GM12878 (cell line): Measurements from ENCODE around the gene DEGS2. TPM values are rescaled to one million over a fixed set of nuclear protein-coding genes. Genes with fewer than 3 reads are reported as not detected.

Experiments used
- ATAC-seq: fragments of 200-7000 bp; cut with Tn5 transposase; 3 replicates; pipeline ENCODE4 v1.9.1; 2020; ENCODE audit warnings: mild to moderate bottlenecking, moderate library complexity
- BruUV-seq: library from RNA; stranded (reverse); fragments of 400-500 nt; replicated peaks from 2 replicates; lab custom pipeline; 2021; lab: Mats Ljungman, UMichigan
- CTCF ChIA-PET: fragments of 300-600 bp; sonication (Branson Sonifier 250); formaldehyde crosslinking; extraction: SDS; loops from one replicate; lab custom pipeline; 2021; ENCODE audit warnings: inconsistent platforms; lab: Yijun Ruan, JAX
- POLR2A ChIA-PET: fragments of 350-600 bp; formaldehyde crosslinking; extraction: SDS; loops from one replicate; lab custom pipeline; 2021; ENCODE audit warnings: inconsistent platforms; lab: Charles Lee
- RAD21 ChIA-PET: fragments of 300-600 bp; sonication (Branson Sonifier 250); formaldehyde crosslinking; loops from one replicate; lab custom pipeline; 2023; ENCODE audit warnings: antibody characterized with exemption; ENCODE audit not compliant: unreplicated experiment; lab: Charles Lee
- SMC1A ChIA-PET: fragments of 300-600 bp; sonication (Branson Sonifier 250); formaldehyde crosslinking; loops from one replicate; lab custom pipeline; 2023; ENCODE audit not compliant: unreplicated experiment, uncharacterized antibody; lab: Charles Lee
- DNase-seq: peaks from one replicate; pipeline ENCODE4 v3.0.0-alpha.2; 2011; ENCODE audit warnings: low read depth, low spot score
- FAIRE-seq: peaks from 3 replicates; lab custom pipeline; 2011; peaks lifted over from hg19 to GRCh38; lab: Jason Lieb, UNC
- H2AFZ ChIP-seq: 2 replicates; pipeline ENCODE4 v1.6.0; 2011; ENCODE audit warnings: low read depth, low read length, control low read depth; ENCODE audit not compliant: control insufficient read depth
- H3K27ac ChIP-seq: 2 replicates; pipeline ENCODE4 v1.5.1; 2011; ENCODE audit warnings: control low read depth; ENCODE audit not compliant: control insufficient read depth, insufficient read depth
- H3K27me3 ChIP-seq, 2 experiments: replicated peaks in 1 of 2; 2 replicates each; pipeline versions ENCODE4 v1.6.0 to v1.6.1; 2011; ENCODE audit warnings: low read length in 1 of 2; ENCODE audit not compliant: control insufficient read depth in 2 of 2, insufficient read depth in 2 of 2
- H3K36me3 ChIP-seq, 2 experiments: 2 replicates each; pipeline ENCODE4 v1.5.1; 2011; ENCODE audit warnings: low read length in 1 of 2; ENCODE audit not compliant: control insufficient read depth in 2 of 2, insufficient read depth in 2 of 2
- H3K4me1 ChIP-seq: 2 replicates; pipeline ENCODE4 v1.6.1; 2011; ENCODE audit warnings: mild to moderate bottlenecking, low read length, moderate library complexity, mixed read lengths; ENCODE audit not compliant: control insufficient read depth, insufficient read depth
- H3K4me2 ChIP-seq: 2 replicates; pipeline ENCODE4 v1.6.0; 2011; ENCODE audit warnings: control low read depth; ENCODE audit not compliant: control insufficient read depth, insufficient read depth
- H3K4me3 ChIP-seq: fragments of 200-600 bp; sonication (generic); 2 replicates; pipeline ENCODE4 v1.5.1; 2016
- H3K79me2 ChIP-seq: 2 replicates; pipeline ENCODE4 v1.6.0; 2011; ENCODE audit warnings: low read length; ENCODE audit not compliant: control insufficient read depth, insufficient read depth
- H3K9ac ChIP-seq: 2 replicates; pipeline ENCODE4 v1.8.0; 2011; ENCODE audit warnings: low read length, control low read depth, mixed read lengths; ENCODE audit not compliant: control insufficient read depth, insufficient read depth
- H3K9me3 ChIP-seq: replicated peaks from 3 replicates; pipeline ENCODE4 v1.5.1; 2011; ENCODE audit warnings: mild to moderate bottlenecking, low read length; ENCODE audit not compliant: control insufficient read depth, insufficient read depth
- H4K20me1 ChIP-seq: 2 replicates; pipeline ENCODE4 v1.6.0; 2011; ENCODE audit not compliant: control insufficient read depth, insufficient read depth
- CHD1 ChIP-seq: IDR thresholded peaks from 2 replicates; pipeline ENCODE4 v1.6.1; 2012; ENCODE audit warnings: low read depth, low read length, improper control_type of control experiment
- MLLT1 ChIP-seq: fragments of 450-650 bp; IDR thresholded peaks from 2 replicates; pipeline ENCODE4 v1.6.1; 2016; ENCODE audit warnings: mild to moderate bottlenecking
- MYB ChIP-seq: fragments of 150-350 bp; IDR thresholded peaks from 2 replicates; pipeline ENCODE4 v1.6.1; 2014; ENCODE audit warnings: mild to moderate bottlenecking, low read depth, low read length, borderline replicate concordance
- RAD21 ChIP-seq: IDR thresholded peaks from 2 replicates; pipeline ENCODE4 v1.6.1; 2011; ENCODE audit warnings: mild to moderate bottlenecking, low read depth, low read length, moderate library complexity; ENCODE audit not compliant: insufficient read depth
- ZBTB40 ChIP-seq: fragments of 450-650 bp; IDR thresholded peaks from 2 replicates; pipeline ENCODE4 v1.6.1; 2016; ENCODE audit warnings: mild to moderate bottlenecking, moderate library complexity, borderline replicate concordance
- WGBS: methylation state at CpG from one replicate; pipeline ENCODE4 v1.1.6; 2016; ENCODE audit warnings: low lambda C conversion rate; ENCODE audit not compliant: insufficient replicate concordance, insufficient coverage; ENCODE audit errors: missing lambda C conversion rate; 5-methylcytosine and 5-hydroxymethylcytosine counted together
- in situ Hi-C: fragments of 300-500 bp; cut with MboI; formaldehyde crosslinking; loops from 9 replicates; pipeline ENCODE4 v1.14.3; 2018; ENCODE audit warnings: mixed read lengths
- intact Hi-C: fragments of 100-400 bp; cut with micrococcal nuclease; formaldehyde crosslinking; loops from one replicate; pipeline ENCODE4 v1.14.2; 2022; ENCODE audit not compliant: unreplicated experiment
- polyA plus RNA-seq, 11 experiments: library from polyadenylated mRNA; depleted of rRNA in 4 of 11; unstranded in 6 of 11; stranded (reverse) in 5 of 11; fragments of >200 nt; fragmentation: Nextera tagmentation in 4 of 11; fragmentation: Illumina TruSeq in 1 of 11; extraction: Ambion mirVana in 4 of 11; extraction: Trizol in 1 of 11; gene quantifications; 1 replicate in 1 of 11; 2 replicates in 10 of 11; pipeline versions ENCODE4 v1.2.1 to v1.2.3, GENCODE V29; 2011 to 2016; ENCODE audit warnings: inconsistent platforms in 2 of 11, missing spikeins in 2 of 11, low read depth in 1 of 11
- total RNA-seq, 4 experiments: library from RNA; depleted of rRNA in 3 of 4; stranded (reverse); fragments of >200 nt in 3 of 4; fragmentation: Illumina TruSeq in 1 of 4; extraction: Trizol in 1 of 4; gene quantifications; 2 replicates each; pipeline versions ENCODE4 v1.2.1 to v1.2.3, GENCODE V29; 2013 to 2021

Gene DEGS2
- total and polyA plus RNA-seq, 10 of the 15 experiments (the other 5 are each of a cell fraction or from before 2014, with no cell fraction given) = 0.01 to 2.5 (median 0.45) TPM; not detected in 1

GRCh38 chr14:100192250-100192671, 32.8 kb upstream of the DEGS2 start:
- TF ChIP-seq MYB (no peak), CHD1 (no peak), MLLT1 (peak; percentile 88), RAD21 (no peak), ZBTB40 (peak; percentile 49; the same call in 1 of the 2 replicates)
- 66% methylated on average over 20 of the region's 21 CpGs for WGBS
- Histone ChIP-seq H3K4me1 (peaks cover 11% of the 10 kb centered on the region), H3K27ac (peak overlapping the region; percentile 86), H3K9ac (peak overlapping the region; percentile 85), H3K79me2 (no peaks in the 10 kb centered on the region), H3K4me3 (peak overlapping the region; percentile 68), H3K27me3 (no peaks in the 10 kb centered on the region), H2AFZ (peak overlapping the region; percentile 90), H3K9me3 (no peaks in the 10 kb centered on the region), H3K4me2 (peak overlapping the region; percentile 88), H4K20me1 (no peaks in the 10 kb centered on the region), H3K36me3 (no peaks in the 10 kb centered on the region)
- in situ Hi-C loops (no loop called here), intact Hi-C loops (loop anchor here (2.0 to 5.0 kb wide), 4 partner anchors 49 to 209 kb away; no protein-coding TSS in a partner anchor)
- ChIA-PET SMC1A (interaction anchor here (0.9 to 3.1 kb wide), 15 partner anchors 11 to 209 kb away, joined by 3 to 21 read pairs (median 4); partner anchors contain the start of gene EVL), RAD21 (interaction anchor here (1.0 to 1.8 kb wide), 14 partner anchors 12 to 216 kb away, joined by 3 to 13 read pairs (median 5); partner anchors contain the start of gene EVL), CTCF (interaction anchor here (1.0 to 4.4 kb wide), 25 partner anchors 15 to 217 kb away, joined by 3 to 65 read pairs (median 6); partner anchors contain the start of gene EVL), POLR2A (interaction anchor here (1.0 to 1.2 kb wide), 4 partner anchors 22 to 123 kb away, joined by 3 to 4 read pairs (median 4); no protein-coding TSS in a partner anchor)
- ATAC-seq (no peak), FAIRE-seq (no peak), DNase-seq (no peak)
- TSS peak; percentile 90 for BruUV-seq
